ENCODE data around the gene GPD2. TPM values are rescaled to one million over a fixed set of nuclear protein-coding genes. Genes with fewer than 3 reads are reported as not detected.

GPD2 gene
- total RNA-seq (10 to 100 TPM; 14.1 to 22.3 (median 16.9) TPM), polyA plus RNA-seq (6.0 TPM)
- long read RNA-seq, donor 1, full-length matches to known transcripts, result 12 of 14 reads
- long read RNA-seq, donor 1, partial matches to known transcripts, result 1 of 14 reads
- long read RNA-seq, donor 1, other reads (novel, unspliced or antisense), result 1 of 14 reads
- long read RNA-seq, donor 2, full-length matches to known transcripts, result 5 of 6 reads
- long read RNA-seq, donor 2, partial matches to known transcripts, result 0 of 6 reads
- long read RNA-seq, donor 2, other reads (novel, unspliced or antisense), result 1 of 6 reads
- long read RNA-seq, donor 3, full-length matches to known transcripts, result 13 of 16 reads
- long read RNA-seq, donor 3, partial matches to known transcripts, result 3 of 16 reads
- long read RNA-seq, donor 3, other reads (novel, unspliced or antisense), result 0 of 16 reads
- long read RNA-seq, donor 4, partial matches to known transcripts, result 1 of 1 reads
- long read RNA-seq, donor 4, other reads (novel, unspliced or antisense), result 0 of 1 reads

GRCh38 chr2:156435718-156436496, at the start of gene GPD2:
Gene GPD2, plus strand, starts transcription at chr2:156436379. Its CDS starts 39,727 bp downstream, at chr2:156476106.
- WGBS, result under 1% methylated on average over 79 of the region's 79 CpGs
- no peaks in the 10 kb centered on the region for H3K27me3 ChIP-seq (ENCODE audit: control insufficient read depth, insufficient read depth)
- ATAC-seq (peak; percentile 99), DNase-seq (peak; percentile 96 to 97 (median 97))
- H3K4me1 ChIP-seq (ENCODE audit: control insufficient read depth, insufficient read depth, low read length), result peaks cover 2% of the 10 kb centered on the region
- H3K9me3 ChIP-seq (ENCODE audit: control insufficient read depth, low read length), result no peaks in the 10 kb centered on the region
- H3K27ac ChIP-seq (ENCODE audit: low read length), result peak within 1 kb of the TSS; percentile 88
- H3K4me3 ChIP-seq (ENCODE audit: low read length), result peak within 1 kb of the TSS; percentile 75
- intact Hi-C loops (cut with DNase I), result loop anchor here in 2 of 4 donors (5.0 to 10.0 kb wide), 2 partner anchors 59 to 104 kb away; partner anchors contain the start of gene NR4A2 (in 1 of the 2)

- WGBS, result 84% methylated on average over 26 of the region's 26 CpGs
Observed at GRCh38 chr2:156394033-156394741, 42.0 kb upstream of the GPD2 start.

GRCh38 chr2:156396126-156396525, 40.1 kb upstream of the GPD2 start:
- Histone ChIP-seq H3K27ac (ENCODE audit: low read length) (no peak overlapping the region), H3K4me3 (ENCODE audit: low read length) (no peak overlapping the region), H3K27me3 (ENCODE audit: control insufficient read depth, insufficient read depth) (no peaks in the 10 kb centered on the region), H3K9me3 (ENCODE audit: control insufficient read depth, low read length) (no peaks in the 10 kb centered on the region), H3K4me1 (ENCODE audit: control insufficient read depth, insufficient read depth, low read length) (no peaks in the 10 kb centered on the region)
- intact Hi-C loops (cut with DNase I), result loop anchor here in 1 of 4 donors (10.0 kb wide), 1 partner anchor 189 kb away; no protein-coding TSS in a partner anchor
- ATAC-seq (no peak), DNase-seq (no peak)
- WGBS, result 80% methylated on average over 2 of the region's 2 CpGs

More at GRCh38 chr2:156394033-156394741, 42.0 kb upstream of the GPD2 start:
- Histone ChIP-seq H3K4me3 (ENCODE audit: low read length) (peak overlapping the region; percentile 25), H3K9me3 (ENCODE audit: control insufficient read depth, low read length) (no peaks in the 10 kb centered on the region), H3K4me1 (ENCODE audit: control insufficient read depth, insufficient read depth, low read length) (no peaks in the 10 kb centered on the region), H3K27me3 (ENCODE audit: control insufficient read depth, insufficient read depth) (no peaks in the 10 kb centered on the region), H3K27ac (ENCODE audit: low read length) (no peak overlapping the region)
- DNase-seq (no peak), ATAC-seq (no peak)
- intact Hi-C loops (cut with DNase I), result loop anchor here in 1 of 4 donors (10.0 kb wide), 1 partner anchor 191 kb away; no protein-coding TSS in a partner anchor

GRCh38 chr2:156397229-156397628, 39.0 kb upstream of the GPD2 start:
- H3K4me3 ChIP-seq (ENCODE audit: low read length), result no peak overlapping the region
- no peak for ATAC-seq
- WGBS, result 97% methylated on average over 4 of the region's 4 CpGs
- H3K27me3 ChIP-seq (ENCODE audit: control insufficient read depth, insufficient read depth), result no peaks in the 10 kb centered on the region
- no peaks in the 10 kb centered on the region for H3K4me1 ChIP-seq (ENCODE audit: control insufficient read depth, insufficient read depth, low read length)
- DNase-seq, result no peak
- no peak overlapping the region for H3K27ac ChIP-seq (ENCODE audit: low read length)
- H3K9me3 ChIP-seq (ENCODE audit: control insufficient read depth, low read length), result no peaks in the 10 kb centered on the region
- intact Hi-C loops (cut with DNase I), result loop anchor here in 1 of 4 donors (10.0 kb wide), 1 partner anchor 188 kb away; no protein-coding TSS in a partner anchor

- no peaks in the 10 kb centered on the region for H3K27me3 ChIP-seq (ENCODE audit: control insufficient read depth, insufficient read depth)
- ATAC-seq (no peak), DNase-seq (no peak)
- no peak overlapping the region for H3K4me3 ChIP-seq (ENCODE audit: low read length)
- no peaks in the 10 kb centered on the region for H3K4me1 ChIP-seq (ENCODE audit: control insufficient read depth, insufficient read depth, low read length)
- H3K9me3 ChIP-seq (ENCODE audit: control insufficient read depth, low read length), result no peaks in the 10 kb centered on the region
- WGBS, result 76% methylated on average over 5 of the region's 5 CpGs
- H3K27ac ChIP-seq (ENCODE audit: low read length), result no peak overlapping the region
- intact Hi-C loops (cut with DNase I), result loop anchor here in 1 of 4 donors (10.0 kb wide), 1 partner anchor 187 kb away; no protein-coding TSS in a partner anchor
Observed at GRCh38 chr2:156398176-156398575, 38.0 kb upstream of the GPD2 start.

GRCh38 chr2:156399224-156399949, 36.8 kb upstream of the GPD2 start:
- Histone ChIP-seq H3K4me3 (ENCODE audit: low read length) (peak overlapping the region; percentile 97), H3K9me3 (ENCODE audit: control insufficient read depth, low read length) (no peaks in the 10 kb centered on the region), H3K27ac (ENCODE audit: low read length) (peak overlapping the region; percentile 33), H3K4me1 (ENCODE audit: control insufficient read depth, insufficient read depth, low read length) (no peaks in the 10 kb centered on the region), H3K27me3 (ENCODE audit: control insufficient read depth, insufficient read depth) (no peaks in the 10 kb centered on the region)
- DNase-seq (no peak), ATAC-seq (no peak)
- WGBS, result 67% methylated on average over 10 of the region's 10 CpGs
- intact Hi-C loops (cut with DNase I), result loop anchor here in 1 of 4 donors (10.0 kb wide), 1 partner anchor 185 kb away; no protein-coding TSS in a partner anchor

GRCh38 chr2:156399950-156400705, 36.1 kb upstream of the GPD2 start:
- peak overlapping the region; percentile 97 for H3K4me3 ChIP-seq (ENCODE audit: low read length)
- H3K4me1 ChIP-seq (ENCODE audit: control insufficient read depth, insufficient read depth, low read length), result no peaks in the 10 kb centered on the region
- intact Hi-C loops (cut with DNase I), result loop anchor here in 2 of 4 donors (2.0 to 10.0 kb wide), 3 partner anchors 63 to 185 kb away; no protein-coding TSS in a partner anchor
- under 1% methylated on average over 36 of the region's 36 CpGs for WGBS
- DNase-seq, result peak; percentile 88 to 94 (median 93)
- H3K9me3 ChIP-seq (ENCODE audit: control insufficient read depth, low read length), result no peaks in the 10 kb centered on the region
- H3K27me3 ChIP-seq (ENCODE audit: control insufficient read depth, insufficient read depth), result no peaks in the 10 kb centered on the region
- H3K27ac ChIP-seq (ENCODE audit: low read length), result peak overlapping the region; percentile 33
- ATAC-seq, result peak; percentile 96 to 97

GRCh38 chr2:156400706-156401678, 35.2 kb upstream of the GPD2 start:
- ATAC-seq (peak; percentile 94 to 95), DNase-seq (peak; percentile 55 to 83 (median 82))
- Histone ChIP-seq H3K4me3 (ENCODE audit: low read length) (peak overlapping the region; percentile 97), H3K27ac (ENCODE audit: low read length) (peak overlapping the region; percentile 82), H3K27me3 (ENCODE audit: control insufficient read depth, insufficient read depth) (no peaks in the 10 kb centered on the region), H3K4me1 (ENCODE audit: control insufficient read depth, insufficient read depth, low read length) (no peaks in the 10 kb centered on the region), H3K9me3 (ENCODE audit: control insufficient read depth, low read length) (no peaks in the 10 kb centered on the region)
- WGBS, result under 1% methylated on average over 19 of the region's 19 CpGs
- intact Hi-C loops (cut with DNase I), result loop anchor here in 2 of 4 donors (2.0 to 5.0 kb wide), 2 partner anchors 64 to 66 kb away; no protein-coding TSS in a partner anchor

All from right cardiac atrium (tissue), 5 donors.